ENCODE data around the gene RRP15. TPM values are rescaled to one million over a fixed set of nuclear protein-coding genes. Genes with fewer than 3 reads are reported as not detected.
A peak's percentile ranks its signal among the peaks of the same experiment; 100 is the strongest.

Gene RRP15
- total and polyA plus RNA-seq, 9 of the 15 experiments (the other 6 are each of a cell fraction or from before 2014, with no cell fraction given): 9.5 to 58.1 (median 29.3) TPM

- TF ChIP-seq SREBF1 (IDR thresholded peaks at IDR 0.05; ENCODE audit: borderline replicate concordance, low read depth, low read length) (no peak), NFE2 (IDR thresholded peaks at IDR 0.05; ENCODE audit: low read depth) (no peak), KLF10 (CRISPR knock-in tag; IDR thresholded peaks at IDR 0.05) (no peak), ZBTB7A (IDR thresholded peaks at IDR 0.05; ENCODE audit: borderline replicate concordance, control insufficient read depth, low read depth, low read length) (no peak), POLR2B (IDR thresholded peaks at IDR 0.05; ENCODE audit: low read depth, partially characterized antibody) (no peak), ZNF384 (IDR thresholded peaks at IDR 0.05; ENCODE audit: low read depth, low read length) (no peak), ZNF143 (CRISPR knock-in tag; IDR thresholded peaks at IDR 0.05) (no peak), SMAD4 (CRISPR knock-in tag; conservative IDR thresholded peaks at IDR 0.05) (no peak), REST (IDR thresholded peaks at IDR 0.05; ENCODE audit: borderline replicate concordance) (peak; percentile 48; the same call in 1 of the 2 replicates), REST (CRISPR knock-in tag; IDR thresholded peaks at IDR 0.05; ENCODE audit: low read depth) (no peak), TCF7 (IDR thresholded peaks at IDR 0.05; ENCODE audit: borderline replicate concordance) (no peak), DEAF1 (CRISPR knock-in tag; IDR thresholded peaks at IDR 0.05) (0 out of 2 replicates have a peak, but pooled peaks have one; percentile 13), CTCF (IDR thresholded peaks at IDR 0.05 in 2 of 3, conservative IDR thresholded peaks at IDR 0.05 in 1 of 3; ENCODE audit: insufficient read depth in 2 of 3, low read depth in 1 of 3, low read length in 3 of 3) (peak; percentile 46 to 65 (median 60); a peak in 5 of 6 replicates), SIRT6 (IDR thresholded peaks at IDR 0.05; ENCODE audit: low read depth, low read length) (no peak)
These were observed 76.4 kb downstream of the RRP15 start (continued) for GRCh38 chr1:218361298-218362065.

All from K562 (cell line).